Vagina (tissue), 2 donors: ENCODE measurements around the gene ATF7IP2. TPM values are rescaled to one million over a fixed set of nuclear protein-coding genes. Genes with fewer than 3 reads are reported as not detected.

Experiments
- DNase-seq, 2 donors: peaks; one replicate each; pipeline ENCODE4 v3.0.0-alpha.2; 2017; ENCODE audit errors: extremely low spot score in 2 of 2
- H3K27ac ChIP-seq: fragments of 200-600 bp; sonication (generic); one replicate; pipeline ENCODE4 v1.5.1; 2019
- H3K27me3 ChIP-seq: fragments of 200-600 bp; sonication (generic); one replicate; pipeline ENCODE4 v1.5.1; 2019
- H3K36me3 ChIP-seq, 2 donors: fragments of 200-600 bp; sonication (generic); one replicate each; pipeline ENCODE4 v1.5.1; 2017 to 2019
- H3K4me1 ChIP-seq: fragments of 200-600 bp; sonication (generic); one replicate; pipeline ENCODE4 v1.5.1; 2019
- H3K4me3 ChIP-seq, 2 donors: fragments of 200-600 bp; sonication (generic); 1 replicate in 1 of 2; 2 replicates in 1 of 2; pipeline ENCODE4 v1.5.1; 2016 to 2019
- H3K9me3 ChIP-seq: fragments of 200-600 bp; sonication (generic); one replicate; pipeline ENCODE4 v1.5.1; 2019
- CTCF ChIP-seq, 3 experiments: fragments of 450-650 bp in 2 of 3; fragments of 200-600 bp in 1 of 3; sonication (generic) in 1 of 3; IDR thresholded peaks; one replicate each; pipeline ENCODE4 v1.5.1; 2017 to 2019; ENCODE audit warnings: antibody characterized with exemption in 3 of 3, mild to moderate bottlenecking in 2 of 3, moderate library complexity in 2 of 3
- POLR2A ChIP-seq, 2 donors: fragments of 450-650 bp; IDR thresholded peaks; one replicate each; pipeline ENCODE4 v1.6.1; 2017; ENCODE audit warnings: antibody characterized with exemption in 2 of 2, mild to moderate bottlenecking in 2 of 2, moderate library complexity in 2 of 2
- POLR2AphosphoS5 ChIP-seq, 2 donors: sonication (generic); formaldehyde crosslinking; IDR thresholded peaks; one replicate each; pipeline ENCODE4 v1.9.0; 2017; ENCODE audit warnings: antibody characterized with exemption in 2 of 2, mild to moderate bottlenecking in 2 of 2, low read depth in 1 of 2; ENCODE audit not compliant: insufficient read depth in 1 of 2
- intact Hi-C: fragments of 100-400 bp; cut with DNase I; formaldehyde crosslinking; loops from one replicate; pipeline ENCODE4 v1.15.1; 2023
- total RNA-seq: library from RNA; depleted of rRNA; stranded (reverse); fragments of >200 nt; gene quantifications from one replicate; pipeline ENCODE4 v1.2.3, GENCODE V29; 2016

ATF7IP2 gene
- total RNA-seq, 1 donor from 2014 or later: 5.4 TPM

- no peak for DNase-seq
- Histone ChIP-seq H3K9me3 (no peaks in the 10 kb centered on the region), H3K27ac (no peak overlapping the region), H3K27me3 (no peaks in the 10 kb centered on the region), H3K4me1 (no peaks in the 10 kb centered on the region), H3K4me3 (no peak overlapping the region), H3K36me3 (no peaks in the 10 kb centered on the region)
- intact Hi-C loops: no loop called here
- no peak for TF ChIP-seq POLR2A (IDR thresholded peaks at IDR 0.05)
- no peak for TF ChIP-seq CTCF (IDR thresholded peaks at IDR 0.05)
These were observed 14.3 kb upstream of the ATF7IP2 start for GRCh38 chr16:10371592-10371991.

- DNase-seq: no peak
- TF ChIP-seq POLR2AphosphoS5 (IDR thresholded peaks at IDR 0.05; ENCODE audit: insufficient read depth in 1 of 2, low read depth in 1 of 2) (no peak), POLR2A (IDR thresholded peaks at IDR 0.05) (no peak)
- Histone ChIP-seq H3K27ac (no peak overlapping the region), H3K4me1 (no peaks in the 10 kb centered on the region), H3K36me3 (no peaks in the 10 kb centered on the region), H3K9me3 (no peaks in the 10 kb centered on the region), H3K4me3 (no peak overlapping the region), H3K27me3 (no peaks in the 10 kb centered on the region)
- intact Hi-C loops: no loop called here
These were observed 12.3 kb upstream of the ATF7IP2 start for GRCh38 chr16:10373556-10373955.

DNA sequence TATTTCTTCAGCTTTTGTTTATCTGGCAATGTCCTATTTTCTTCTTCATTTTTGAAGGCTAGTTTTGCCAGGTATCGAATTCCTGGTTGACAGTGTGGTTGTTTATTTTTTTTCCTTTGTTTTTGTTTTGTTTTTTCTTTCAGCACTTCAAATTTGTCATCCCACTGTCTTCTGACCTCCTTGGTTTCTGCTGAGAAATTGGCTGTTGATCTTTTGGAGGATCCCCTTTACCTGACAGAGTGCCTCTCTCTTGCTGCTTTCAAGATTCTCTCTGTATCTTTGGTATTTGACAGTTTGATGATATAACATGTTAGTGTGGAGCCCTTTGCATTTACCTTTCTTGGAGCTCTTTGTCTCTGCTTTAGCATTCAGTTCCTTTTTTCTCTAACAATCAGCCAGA, 9.6 kb upstream of the ATF7IP2 start:
- Histone ChIP-seq H3K27ac (no peak overlapping the region), H3K9me3 (no peaks in the 10 kb centered on the region), H3K4me1 (no peaks in the 10 kb centered on the region), H3K36me3 (no peaks in the 10 kb centered on the region), H3K27me3 (no peaks in the 10 kb centered on the region), H3K4me3 (no peak overlapping the region)
- intact Hi-C loops: no loop called here
- DNase-seq: no peak
- TF ChIP-seq CTCF (IDR thresholded peaks at IDR 0.05) (no peak), POLR2AphosphoS5 (IDR thresholded peaks at IDR 0.05; ENCODE audit: insufficient read depth in 1 of 2, low read depth in 1 of 2) (no peak), POLR2A (IDR thresholded peaks at IDR 0.05) (no peak)

- Histone ChIP-seq H3K27me3 (no peaks in the 10 kb centered on the region), H3K4me3 (no peak overlapping the region), H3K27ac (no peak overlapping the region), H3K36me3 (no peaks in the 10 kb centered on the region), H3K4me1 (peaks cover 5% of the 10 kb centered on the region), H3K9me3 (no peaks in the 10 kb centered on the region)
- intact Hi-C loops: no loop called here
- DNase-seq: no peak
- TF ChIP-seq CTCF (IDR thresholded peaks at IDR 0.05) (no peak), POLR2A (IDR thresholded peaks at IDR 0.05) (no peak), POLR2AphosphoS5 (IDR thresholded peaks at IDR 0.05; ENCODE audit: insufficient read depth in 1 of 2, low read depth in 1 of 2) (no peak)
These were observed 2.2 kb upstream of the ATF7IP2 start for GRCh38 chr16:10383626-10384025.

- H3K27ac ChIP-seq: peak overlapping the region; percentile 29
- intact Hi-C loops: no loop called here
These were observed 748 bp downstream of the ATF7IP2 start for GRCh38 chr16:10386517-10387100.

More at GRCh38 chr16:10386517-10387100, 748 bp downstream of the ATF7IP2 start:
- DNase-seq: no peak
- TF ChIP-seq CTCF (IDR thresholded peaks at IDR 0.05) (no peak), POLR2A (IDR thresholded peaks at IDR 0.05) (no peak), POLR2AphosphoS5 (IDR thresholded peaks at IDR 0.05; ENCODE audit: insufficient read depth in 1 of 2, low read depth in 1 of 2) (no peak)
- Histone ChIP-seq H3K36me3 (no peaks in the 10 kb centered on the region), H3K4me1 (peaks cover 5% of the 10 kb centered on the region), H3K9me3 (no peaks in the 10 kb centered on the region), H3K27me3 (no peaks in the 10 kb centered on the region), H3K4me3 (peak overlapping the region; percentile 58)
